NT2/D1 (cell line): ENCODE measurements around the gene PCDHA5.

ENCODE experiments used
- YY1 ChIP-seq: IDR thresholded peaks from 2 replicates; pipeline ENCODE4 v1.6.1; 2011; ENCODE audit not compliant: insufficient read length, insufficient read depth
- ZNF274 ChIP-seq: IDR thresholded peaks from 2 replicates; pipeline ENCODE4 v1.6.1; 2011; ENCODE audit warnings: mild to moderate bottlenecking, low read depth, low read length

GRCh38 chr5:140855772-140856674 lies 34.6 kb downstream of the PCDHA5 start, which contains the start of gene PCDHA10:
- no peak for TF ChIP-seq ZNF274
- TF ChIP-seq YY1: no peak
